GM12878 (cell line): ENCODE results near the gene TFRC. TPM values are rescaled to one million over a fixed set of nuclear protein-coding genes. Genes with fewer than 3 reads are reported as not detected.
A peak's percentile ranks its signal among the peaks of the same experiment; 100 is the strongest.

ENCODE experiments used
- ATAC-seq: fragments of 200-7000 bp; cut with Tn5 transposase; 3 replicates; pipeline ENCODE4 v1.9.1; 2020; ENCODE audit warnings: mild to moderate bottlenecking, moderate library complexity
- BruUV-seq: library from RNA; stranded (reverse); fragments of 400-500 nt; replicated peaks from 2 replicates; lab custom pipeline; 2021; lab: Mats Ljungman, UMichigan
- CTCF ChIA-PET: fragments of 300-600 bp; sonication (Branson Sonifier 250); formaldehyde crosslinking; extraction: SDS; loops from one replicate; lab custom pipeline; 2021; ENCODE audit warnings: inconsistent platforms; lab: Yijun Ruan, JAX
- POLR2A ChIA-PET: fragments of 350-600 bp; formaldehyde crosslinking; extraction: SDS; loops from one replicate; lab custom pipeline; 2021; ENCODE audit warnings: inconsistent platforms; lab: Charles Lee
- RAD21 ChIA-PET: fragments of 300-600 bp; sonication (Branson Sonifier 250); formaldehyde crosslinking; loops from one replicate; lab custom pipeline; 2023; ENCODE audit warnings: antibody characterized with exemption; ENCODE audit not compliant: unreplicated experiment; lab: Charles Lee
- SMC1A ChIA-PET: fragments of 300-600 bp; sonication (Branson Sonifier 250); formaldehyde crosslinking; loops from one replicate; lab custom pipeline; 2023; ENCODE audit not compliant: unreplicated experiment, uncharacterized antibody; lab: Charles Lee
- DNase-seq: peaks from one replicate; pipeline ENCODE4 v3.0.0-alpha.2; 2011; ENCODE audit warnings: low read depth, low spot score
- FAIRE-seq: peaks from 3 replicates; lab custom pipeline; 2011; peaks lifted over from hg19 to GRCh38; lab: Jason Lieb, UNC
- H2AFZ ChIP-seq: 2 replicates; pipeline ENCODE4 v1.6.0; 2011; ENCODE audit warnings: low read depth, low read length, control low read depth; ENCODE audit not compliant: control insufficient read depth
- H3K27ac ChIP-seq: 2 replicates; pipeline ENCODE4 v1.5.1; 2011; ENCODE audit warnings: control low read depth; ENCODE audit not compliant: control insufficient read depth, insufficient read depth
- H3K27me3 ChIP-seq, 2 experiments: replicated peaks in 1 of 2; 2 replicates each; pipeline versions ENCODE4 v1.6.0 to v1.6.1; 2011; ENCODE audit warnings: low read length in 1 of 2; ENCODE audit not compliant: control insufficient read depth in 2 of 2, insufficient read depth in 2 of 2
- H3K36me3 ChIP-seq, 2 experiments: 2 replicates each; pipeline ENCODE4 v1.5.1; 2011; ENCODE audit warnings: low read length in 1 of 2; ENCODE audit not compliant: control insufficient read depth in 2 of 2, insufficient read depth in 2 of 2
- H3K4me1 ChIP-seq: 2 replicates; pipeline ENCODE4 v1.6.1; 2011; ENCODE audit warnings: mild to moderate bottlenecking, low read length, moderate library complexity, mixed read lengths; ENCODE audit not compliant: control insufficient read depth, insufficient read depth
- H3K4me2 ChIP-seq: 2 replicates; pipeline ENCODE4 v1.6.0; 2011; ENCODE audit warnings: control low read depth; ENCODE audit not compliant: control insufficient read depth, insufficient read depth
- H3K4me3 ChIP-seq: fragments of 200-600 bp; sonication (generic); 2 replicates; pipeline ENCODE4 v1.5.1; 2016
- H3K79me2 ChIP-seq: 2 replicates; pipeline ENCODE4 v1.6.0; 2011; ENCODE audit warnings: low read length; ENCODE audit not compliant: control insufficient read depth, insufficient read depth
- H3K9ac ChIP-seq: 2 replicates; pipeline ENCODE4 v1.8.0; 2011; ENCODE audit warnings: low read length, control low read depth, mixed read lengths; ENCODE audit not compliant: control insufficient read depth, insufficient read depth
- H3K9me3 ChIP-seq: replicated peaks from 3 replicates; pipeline ENCODE4 v1.5.1; 2011; ENCODE audit warnings: mild to moderate bottlenecking, low read length; ENCODE audit not compliant: control insufficient read depth, insufficient read depth
- H4K20me1 ChIP-seq: 2 replicates; pipeline ENCODE4 v1.6.0; 2011; ENCODE audit not compliant: control insufficient read depth, insufficient read depth
- CREM ChIP-seq: IDR thresholded peaks from 2 replicates; pipeline ENCODE4 v1.6.1; 2014; ENCODE audit warnings: antibody characterized with exemption, low read depth
- CUX1 ChIP-seq: IDR thresholded peaks from 2 replicates; pipeline ENCODE4 v1.6.1; 2012; ENCODE audit warnings: improper control_type of control experiment, low read depth, low read length; ENCODE audit not compliant: insufficient replicate concordance
- ESRRA ChIP-seq: IDR thresholded peaks from 2 replicates; pipeline ENCODE4 v1.6.1; 2012; ENCODE audit warnings: mild to moderate bottlenecking, low read length, improper control_type of control experiment
- HDGF ChIP-seq: fragments of 450-650 bp; IDR thresholded peaks from 2 replicates; pipeline ENCODE4 v1.6.1; 2016; ENCODE audit warnings: antibody characterized with exemption
- KAT2A ChIP-seq: conservative IDR thresholded peaks from 2 replicates; pipeline ENCODE4 v1.6.1; 2011; ENCODE audit warnings: low read depth, low read length; ENCODE audit not compliant: control insufficient read depth
- NR2C2 ChIP-seq: IDR thresholded peaks from 2 replicates; pipeline ENCODE4 v1.6.1; 2011; ENCODE audit warnings: borderline replicate concordance, low read depth; ENCODE audit not compliant: control insufficient read depth, insufficient read length
- PBX3 ChIP-seq: IDR thresholded peaks from 2 replicates; pipeline ENCODE4 v1.6.1; 2011; ENCODE audit warnings: mild to moderate bottlenecking, low read depth, low read length, moderate library complexity; ENCODE audit not compliant: insufficient replicate concordance
- POLR2A ChIP-seq: IDR thresholded peaks from 2 replicates; pipeline ENCODE4 v1.6.1; 2011; ENCODE audit warnings: low read depth, mild to moderate bottlenecking, low read length
- WGBS: methylation state at CpG from one replicate; pipeline ENCODE4 v1.1.6; 2016; ENCODE audit warnings: low lambda C conversion rate; ENCODE audit not compliant: insufficient replicate concordance, insufficient coverage; ENCODE audit errors: missing lambda C conversion rate; 5-methylcytosine and 5-hydroxymethylcytosine counted together
- in situ Hi-C: fragments of 300-500 bp; cut with MboI; formaldehyde crosslinking; loops from 9 replicates; pipeline ENCODE4 v1.14.3; 2018; ENCODE audit warnings: mixed read lengths
- intact Hi-C: fragments of 100-400 bp; cut with micrococcal nuclease; formaldehyde crosslinking; loops from one replicate; pipeline ENCODE4 v1.14.2; 2022; ENCODE audit not compliant: unreplicated experiment
- polyA plus RNA-seq, 11 experiments: library from polyadenylated mRNA; depleted of rRNA in 4 of 11; unstranded in 6 of 11; stranded (reverse) in 5 of 11; fragments of >200 nt; fragmentation: Nextera tagmentation in 4 of 11; fragmentation: Illumina TruSeq in 1 of 11; extraction: Ambion mirVana in 4 of 11; extraction: Trizol in 1 of 11; gene quantifications; 1 replicate in 1 of 11; 2 replicates in 10 of 11; pipeline versions ENCODE4 v1.2.1 to v1.2.3, GENCODE V29; 2011 to 2016; ENCODE audit warnings: inconsistent platforms in 2 of 11, missing spikeins in 2 of 11, low read depth in 1 of 11
- total RNA-seq, 4 experiments: library from RNA; depleted of rRNA in 3 of 4; stranded (reverse); fragments of >200 nt in 3 of 4; fragmentation: Illumina TruSeq in 1 of 4; extraction: Trizol in 1 of 4; gene quantifications; 2 replicates each; pipeline versions ENCODE4 v1.2.1 to v1.2.3, GENCODE V29; 2013 to 2021
- TF ChIP-seq, protein P1 (sequence below): fragments of 450-650 bp; IDR thresholded peaks from 2 replicates; pipeline ENCODE4 v1.6.1; 2017; ENCODE audit warnings: mild to moderate bottlenecking, moderate library complexity

The TFRC gene
- total and polyA plus RNA-seq, 10 of the 15 experiments (the other 5 are each of a cell fraction or from before 2014, with no cell fraction given) = 123 to 526 (median 316) TPM

DNA sequence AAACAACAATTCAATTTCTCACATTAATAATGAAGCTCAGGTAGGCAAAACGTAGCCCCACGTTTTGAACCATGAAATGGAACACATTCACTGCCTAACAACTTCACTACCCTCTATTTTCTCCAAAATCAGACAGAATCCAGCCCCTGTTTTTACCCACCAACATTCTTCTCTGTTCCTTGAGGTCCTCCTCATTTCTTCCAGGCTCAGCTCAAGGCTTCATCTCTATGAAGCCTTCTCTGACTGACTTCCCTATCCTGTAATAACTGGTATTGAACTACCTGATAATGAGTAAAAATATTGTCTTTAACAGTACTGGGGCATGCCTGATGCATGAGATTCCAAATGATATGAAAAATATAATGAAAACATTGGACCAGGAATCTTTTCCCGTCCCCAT lies 2.2 kb downstream of the TFRC start:
- H3K4me2 ChIP-seq = peak overlapping the region; percentile 86
- peaks cover 71% of the 10 kb centered on the region for H3K79me2 ChIP-seq
- SMC1A ChIA-PET = interaction anchor here (0.8 to 12.5 kb wide), 19 partner anchors 10 to 164 kb away, joined by 3 to 155 read pairs (median 8); no protein-coding TSS in a partner anchor
- intact Hi-C loops (no loop called here), in situ Hi-C loops (loop anchor here (5.0 kb wide), 1 partner anchor 113 kb away; no protein-coding TSS in a partner anchor)
- no TSS peak for BruUV-seq
- no peak overlapping the region for H2AFZ ChIP-seq
- H3K9me3 ChIP-seq = no peaks in the 10 kb centered on the region; the same call in 2 of the 3 replicates
- H3K27me3 ChIP-seq = no peaks in the 10 kb centered on the region
- no peak for DNase-seq
- CTCF ChIA-PET = interaction anchor here (0.8 to 2.9 kb wide), 11 partner anchors 10 to 119 kb away, joined by 3 to 14 read pairs (median 4); no protein-coding TSS in a partner anchor
- H4K20me1 ChIP-seq = peaks cover 5% of the 10 kb centered on the region; the same call in 1 of the 2 replicates
- H3K4me3 ChIP-seq = peak overlapping the region; percentile 94
- peaks cover 8% of the 10 kb centered on the region for H3K4me1 ChIP-seq
- TF ChIP-seq NR2C2 = no peak
- no peak for TF ChIP-seq HDGF
- no peak for TF ChIP-seq CREM
- TF ChIP-seq PBX3 = no peak
- TF ChIP-seq ESRRA = no peak
- TF ChIP-seq KAT2A = no peak
- TF ChIP-seq, protein P1, sequence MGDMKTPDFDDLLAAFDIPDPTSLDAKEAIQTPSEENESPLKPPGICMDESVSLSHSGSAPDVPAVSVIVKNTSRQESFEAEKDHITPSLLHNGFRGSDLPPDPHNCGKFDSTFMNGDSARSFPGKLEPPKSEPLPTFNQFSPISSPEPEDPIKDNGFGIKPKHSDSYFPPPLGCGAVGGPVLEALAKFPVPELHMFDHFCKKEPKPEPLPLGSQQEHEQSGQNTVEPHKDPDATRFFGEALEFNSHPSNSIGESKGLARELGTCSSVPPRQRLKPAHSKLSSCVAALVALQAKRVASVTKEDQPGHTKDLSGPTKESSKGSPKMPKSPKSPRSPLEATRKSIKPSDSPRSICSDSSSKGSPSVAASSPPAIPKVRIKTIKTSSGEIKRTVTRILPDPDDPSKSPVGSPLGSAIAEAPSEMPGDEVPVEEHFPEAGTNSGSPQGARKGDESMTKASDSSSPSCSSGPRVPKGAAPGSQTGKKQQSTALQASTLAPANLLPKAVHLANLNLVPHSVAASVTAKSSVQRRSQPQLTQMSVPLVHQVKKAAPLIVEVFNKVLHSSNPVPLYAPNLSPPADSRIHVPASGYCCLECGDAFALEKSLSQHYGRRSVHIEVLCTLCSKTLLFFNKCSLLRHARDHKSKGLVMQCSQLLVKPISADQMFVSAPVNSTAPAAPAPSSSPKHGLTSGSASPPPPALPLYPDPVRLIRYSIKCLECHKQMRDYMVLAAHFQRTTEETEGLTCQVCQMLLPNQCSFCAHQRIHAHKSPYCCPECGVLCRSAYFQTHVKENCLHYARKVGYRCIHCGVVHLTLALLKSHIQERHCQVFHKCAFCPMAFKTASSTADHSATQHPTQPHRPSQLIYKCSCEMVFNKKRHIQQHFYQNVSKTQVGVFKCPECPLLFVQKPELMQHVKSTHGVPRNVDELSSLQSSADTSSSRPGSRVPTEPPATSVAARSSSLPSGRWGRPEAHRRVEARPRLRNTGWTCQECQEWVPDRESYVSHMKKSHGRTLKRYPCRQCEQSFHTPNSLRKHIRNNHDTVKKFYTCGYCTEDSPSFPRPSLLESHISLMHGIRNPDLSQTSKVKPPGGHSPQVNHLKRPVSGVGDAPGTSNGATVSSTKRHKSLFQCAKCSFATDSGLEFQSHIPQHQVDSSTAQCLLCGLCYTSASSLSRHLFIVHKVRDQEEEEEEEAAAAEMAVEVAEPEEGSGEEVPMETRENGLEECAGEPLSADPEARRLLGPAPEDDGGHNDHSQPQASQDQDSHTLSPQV = no peak
- TF ChIP-seq POLR2A = no peak
- no peak for TF ChIP-seq CUX1
- H3K27ac ChIP-seq = peak overlapping the region; percentile 96; the same call in 1 of the 2 replicates
- POLR2A ChIA-PET = interaction anchor here (0.6 to 8.5 kb wide), 15 partner anchors 9 to 113 kb away, joined by 3 to 85 read pairs (median 6); no protein-coding TSS in a partner anchor
- peaks cover 4 to 30% of the 10 kb centered on the region in 2 experiments for H3K36me3 ChIP-seq
- FAIRE-seq = no peak
- RAD21 ChIA-PET = interaction anchor here (0.7 to 7.4 kb wide), 11 partner anchors 9 to 113 kb away, joined by 3 to 52 read pairs (median 7); no protein-coding TSS in a partner anchor
- H3K9ac ChIP-seq = peak overlapping the region; percentile 86
- ATAC-seq = no peak
- WGBS = 2% methylated on average over 3 of the region's 3 CpGs
